Fibroblast of skin of right biceps (primary cell): ENCODE data around the gene EIF3B.
"Not testable (repeated sequence)": the region's sequence is repeated elsewhere in the genome, so short reads cannot be mapped to it uniquely, and the experiment has no call there.

ENCODE experiments used
- DNase-seq: peaks from one replicate; pipeline ENCODE4 v3.0.0-alpha.2; 2013

EIF3B gene

DNA sequence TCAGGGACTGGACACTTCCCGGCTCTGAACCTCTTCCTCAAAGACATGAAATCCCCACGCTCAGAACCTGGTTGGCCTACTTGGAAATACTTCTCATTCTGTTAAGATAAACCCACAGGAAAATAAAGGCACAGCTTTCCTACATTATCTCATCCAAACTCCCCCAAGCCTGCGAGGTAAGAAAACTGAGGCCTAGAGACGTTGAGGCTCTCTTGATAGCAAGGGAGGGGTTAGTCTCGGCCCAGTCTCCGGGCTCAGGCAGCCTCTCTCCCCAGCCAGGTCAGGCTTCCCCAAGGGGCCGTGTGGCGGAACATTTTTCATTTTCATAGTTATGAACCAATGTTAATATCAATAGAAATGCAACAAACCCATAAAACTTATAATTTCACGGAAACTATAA lies 4.6 kb upstream of the EIF3B start:
- no peak for DNase-seq

GRCh38 chr7:2350861-2351260 lies 3.8 kb upstream of the EIF3B start:
- DNase-seq, result no peak

DNA sequence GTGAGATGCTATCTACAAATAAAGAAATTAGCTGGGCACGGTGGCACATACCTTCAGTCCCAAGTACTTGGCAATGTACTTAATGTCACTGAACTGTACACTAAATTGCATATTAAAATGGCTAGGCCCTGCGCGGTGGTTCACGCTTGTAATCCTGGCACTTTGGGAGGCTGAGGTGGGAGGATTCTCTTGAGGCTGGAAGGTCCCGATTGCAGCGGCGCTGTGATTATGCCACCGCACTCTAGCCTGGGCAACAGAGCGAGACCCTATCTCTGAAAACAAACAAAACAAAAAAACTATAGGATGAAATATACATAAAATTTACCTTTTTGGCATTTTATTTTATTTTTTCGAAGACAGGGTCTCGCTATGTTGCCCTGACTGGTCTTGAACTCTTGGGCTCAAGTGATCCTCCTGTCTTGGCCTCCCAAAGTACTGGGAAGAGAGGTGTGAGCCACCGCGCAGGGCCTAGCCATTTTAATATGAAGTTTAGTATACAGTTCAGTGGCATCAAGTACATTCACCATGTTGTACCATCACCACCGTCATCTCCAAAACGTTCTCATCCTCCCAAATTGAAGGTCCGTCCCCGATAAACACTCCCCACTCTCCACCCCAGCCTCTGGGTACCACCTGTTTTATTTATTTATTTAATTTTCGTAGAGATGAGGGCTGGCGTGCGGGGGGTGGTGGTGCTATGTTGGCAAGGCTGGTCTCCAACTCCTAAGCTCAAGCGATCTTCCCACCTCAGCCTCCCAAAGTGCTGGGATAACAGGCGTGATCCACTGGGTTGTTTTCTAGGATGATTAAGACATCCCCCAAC lies 1.3 kb upstream of the EIF3B start:
- no peak for DNase-seq

GRCh38 chr7:2353936-2354185 lies 766 bp upstream of the EIF3B start:
- DNase-seq, result peak; percentile 92

DNA sequence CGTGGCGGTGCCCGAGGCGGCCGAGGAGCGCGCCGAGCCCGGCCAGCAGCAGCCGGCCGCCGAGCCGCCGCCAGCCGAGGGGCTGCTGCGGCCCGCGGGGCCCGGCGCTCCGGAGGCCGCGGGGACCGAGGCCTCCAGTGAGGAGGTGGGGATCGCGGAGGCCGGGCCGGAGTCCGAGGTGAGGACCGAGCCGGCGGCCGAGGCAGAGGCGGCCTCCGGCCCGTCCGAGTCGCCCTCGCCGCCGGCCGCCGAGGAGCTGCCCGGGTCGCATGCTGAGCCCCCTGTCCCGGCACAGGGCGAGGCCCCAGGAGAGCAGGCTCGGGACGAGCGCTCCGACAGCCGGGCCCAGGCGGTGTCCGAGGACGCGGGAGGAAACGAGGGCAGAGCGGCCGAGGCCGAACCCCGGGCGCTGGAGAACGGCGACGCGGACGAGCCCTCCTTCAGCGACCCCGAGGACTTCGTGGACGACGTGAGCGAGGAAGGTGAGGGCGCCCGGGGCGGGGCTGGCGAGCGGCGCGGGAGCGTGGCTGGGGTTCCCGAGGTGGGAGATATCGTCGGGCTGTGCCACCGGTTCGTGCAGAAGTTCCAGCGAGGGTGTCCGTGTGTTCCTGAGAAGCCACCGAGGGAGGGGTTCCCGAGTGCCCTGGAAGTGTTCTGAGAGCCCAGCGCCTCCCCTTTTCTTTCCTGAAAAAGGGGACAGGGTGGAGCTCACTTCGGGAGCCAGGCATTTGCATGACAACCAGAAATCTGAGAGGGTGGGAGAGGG lies 495 bp downstream of the EIF3B start:
- peak; percentile 19 for DNase-seq

DNA sequence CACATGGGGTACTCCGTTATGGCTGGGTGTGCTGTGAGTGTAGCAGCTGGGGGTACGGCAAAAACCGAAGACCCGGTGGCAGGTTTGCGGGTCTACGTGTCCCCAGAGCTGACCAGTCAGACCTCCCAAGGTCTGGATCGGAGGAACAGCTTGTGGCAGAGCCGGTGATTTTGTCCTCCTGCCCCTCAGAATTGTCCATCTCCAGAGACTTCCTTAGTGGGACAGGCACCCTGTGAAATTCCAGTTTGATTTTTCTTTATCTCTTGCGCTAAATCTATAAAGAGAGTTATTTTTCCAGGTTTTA lies 1.0 kb downstream of the EIF3B start:
- DNase-seq, result no peak

DNA sequence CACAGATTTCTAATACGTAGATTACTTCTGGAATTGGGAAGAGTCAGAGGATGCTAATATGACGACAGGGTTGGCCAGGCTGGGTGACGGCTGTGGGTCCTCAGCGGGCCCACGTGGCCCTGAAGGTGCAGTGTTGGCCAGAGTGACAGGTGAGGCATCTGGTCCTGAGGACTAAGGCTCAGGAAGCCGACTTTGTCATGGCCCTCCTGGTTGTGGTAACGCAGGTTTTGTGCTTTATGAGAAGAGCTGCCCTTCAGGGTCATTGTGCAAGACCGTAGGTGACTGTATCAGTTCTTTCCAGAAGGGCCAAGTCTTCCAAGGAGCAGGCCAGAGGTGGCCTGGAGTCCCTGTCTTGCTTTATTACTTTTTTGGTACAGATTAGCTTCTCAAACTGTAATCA lies 2.5 kb downstream of the EIF3B start:
- DNase-seq, result no peak

DNA sequence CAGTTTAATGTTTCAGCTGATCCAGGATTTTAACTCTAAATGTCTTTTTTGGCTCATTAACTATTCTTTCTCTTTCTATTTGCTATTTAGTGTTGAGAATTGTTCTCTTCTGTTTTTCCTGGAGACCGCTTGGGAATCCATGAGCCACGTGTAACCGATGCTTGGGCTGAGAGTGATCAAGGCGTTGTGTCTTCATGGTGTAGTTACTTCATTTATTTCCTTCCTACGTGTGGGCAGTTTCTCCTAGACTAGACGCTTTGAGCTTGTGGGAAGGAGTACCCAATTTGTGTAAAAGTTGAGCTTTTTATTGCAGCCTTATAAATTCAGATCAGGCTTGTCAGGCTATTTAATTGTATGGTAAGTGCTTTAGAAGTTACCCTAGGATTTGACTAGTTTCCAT lies 2.9 kb downstream of the EIF3B start:
- DNase-seq, result no peak

- DNase-seq, result no peak
These were observed 4.4 kb downstream of the EIF3B start for GRCh38 chr7:2358968-2359527.

DNA sequence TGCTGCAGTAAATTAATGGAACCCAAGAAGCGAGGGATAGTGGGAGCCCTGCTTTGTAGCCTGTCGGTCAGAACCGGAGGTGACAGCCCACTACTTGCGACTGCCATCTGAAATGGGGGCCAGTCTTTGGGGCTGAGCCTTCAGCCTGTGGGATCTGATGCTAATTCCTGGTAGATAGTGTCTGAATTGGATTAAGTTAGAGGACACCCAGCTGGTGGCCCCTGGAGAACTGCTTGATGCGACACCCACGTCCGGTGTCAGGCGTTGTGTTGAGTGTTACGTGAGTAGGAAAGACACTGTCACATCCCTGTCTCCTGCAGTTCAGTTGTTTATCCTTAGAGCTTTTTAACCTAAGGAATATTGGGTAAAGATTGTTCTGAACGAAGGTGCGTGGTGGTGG lies 5.0 kb downstream of the EIF3B start:
- DNase-seq, result no peak

DNA sequence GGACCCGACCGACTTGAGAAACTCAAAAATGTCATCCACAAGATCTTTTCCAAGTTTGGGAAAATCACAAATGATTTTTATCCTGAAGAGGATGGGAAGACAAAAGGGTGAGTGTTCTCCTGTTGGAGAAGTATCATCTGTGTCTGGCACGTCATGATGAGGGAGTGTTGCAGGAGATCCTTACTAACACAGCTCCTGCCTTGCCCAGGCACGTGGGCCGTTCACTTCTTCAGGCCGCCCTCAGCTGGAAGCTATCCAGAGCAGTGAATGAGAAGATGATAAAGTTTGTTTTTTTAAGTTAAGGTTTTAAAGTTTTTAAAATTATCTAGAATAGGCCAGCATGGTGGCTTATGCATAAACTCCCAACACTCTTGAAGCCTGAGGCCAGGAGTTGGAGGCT lies 6.2 kb downstream of the EIF3B start:
- no peak for DNase-seq

GRCh38 chr7:2362385-2363088 lies 7.9 kb downstream of the EIF3B start:
- DNase-seq, result no peak

GRCh38 chr7:2369139-2369538 lies 14.5 kb downstream of the EIF3B start:
- DNase-seq, result no peak

- no peak for DNase-seq
These were observed 16.7 kb downstream of the EIF3B start for GRCh38 chr7:2371329-2371728.

- DNase-seq, result no peak
These were observed 18.1 kb downstream of the EIF3B start for GRCh38 chr7:2372724-2373123.

- no peak for DNase-seq
These were observed 18.5 kb downstream of the EIF3B start for GRCh38 chr7:2373124-2373556.

- no peak for DNase-seq
These were observed 19.0 kb downstream of the EIF3B start for GRCh38 chr7:2373646-2374045.

DNA sequence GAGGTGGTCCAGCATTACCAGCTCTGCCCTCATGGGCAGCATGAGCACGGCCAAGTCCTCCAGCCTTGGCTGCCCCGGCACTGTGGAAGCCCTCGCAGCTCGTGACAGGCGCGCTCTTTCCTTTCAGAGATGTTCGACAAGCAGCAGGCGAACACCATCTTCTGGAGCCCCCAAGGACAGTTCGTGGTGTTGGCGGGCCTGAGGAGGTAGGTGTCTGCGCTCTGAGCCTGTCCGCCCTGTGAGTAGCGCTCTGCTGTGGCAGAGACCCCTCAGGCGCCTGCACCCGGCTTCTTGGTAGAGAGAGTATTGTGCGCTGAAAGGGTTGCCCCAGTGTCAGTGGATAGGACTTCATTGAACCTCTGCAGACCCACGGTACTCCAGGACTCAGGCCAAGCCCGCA lies 19.8 kb downstream of the EIF3B start:
- no peak for DNase-seq

- DNase-seq, result no peak
These were observed 20.5 kb downstream of the EIF3B start for GRCh38 chr7:2374830-2375728.

DNA sequence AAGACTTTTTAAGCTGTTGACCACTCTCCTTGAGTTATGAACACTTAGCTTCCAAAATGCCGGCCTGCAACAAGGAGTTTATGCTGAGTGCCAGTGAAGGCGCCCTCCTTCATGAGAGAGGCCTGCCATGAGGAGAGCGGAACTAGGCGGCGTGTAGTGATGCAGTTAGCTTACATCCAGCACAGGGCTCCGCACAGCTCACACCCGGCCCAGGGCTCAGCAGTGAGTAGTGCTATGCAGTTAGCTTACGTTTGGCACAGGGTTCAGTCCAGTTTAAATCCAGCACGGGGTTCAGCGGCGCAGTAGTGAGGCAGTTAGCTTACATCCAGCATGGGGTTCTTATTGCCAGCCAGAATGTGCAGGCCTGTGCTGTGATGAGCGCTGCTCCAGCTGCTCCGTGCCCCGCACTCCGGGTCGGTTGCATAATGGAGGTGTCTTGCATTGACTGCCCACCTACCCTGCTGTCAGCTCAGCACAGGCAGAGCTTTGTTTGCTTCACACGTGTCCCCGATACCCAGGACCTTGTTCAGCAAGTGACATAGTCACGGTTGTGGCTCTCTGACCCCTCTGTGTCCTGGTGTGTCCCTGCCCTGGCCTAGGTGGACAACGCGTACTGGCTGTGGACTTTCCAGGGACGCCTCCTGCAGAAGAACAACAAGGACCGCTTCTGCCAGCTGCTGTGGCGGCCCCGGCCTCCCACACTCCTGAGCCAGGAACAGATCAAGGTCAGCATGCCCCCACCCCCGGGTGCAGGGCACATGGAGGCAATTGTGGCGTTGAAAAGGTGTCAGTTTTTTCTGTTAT lies 21.9 kb downstream of the EIF3B start:
- no peak for DNase-seq

- not testable (repeated sequence) for DNase-seq
These were observed 22.9 kb downstream of the EIF3B start for GRCh38 chr7:2377492-2377891.

GRCh38 chr7:2378125-2378524 lies 23.5 kb downstream of the EIF3B start:
- not testable (repeated sequence) for DNase-seq
